ENCODE measurements around the gene SQOR. TPM values are rescaled to one million over a fixed set of nuclear protein-coding genes. Genes with fewer than 3 reads are reported as not detected.

The SQOR gene
- total and polyA plus RNA-seq, 2 donors (not counting 1 experiment from before 2014, with no cell fraction given) = 81.5 to 129 TPM

GRCh38 chr15:45704329-45705249, 69.8 kb downstream of the SQOR start:
- peak overlapping the region; percentile 33 to 86 (median 46) for H3K4me3 ChIP-seq (replicated peaks in 1 of 4; ENCODE audit: control extremely low read depth in 1 of 4, insufficient read depth in 1 of 4, low read depth in 3 of 4, low read length in 4 of 4)
- no peaks in the 10 kb centered on the region for H3K79me2 ChIP-seq (ENCODE audit: control insufficient read depth, insufficient read depth, low read length)
- no peaks in the 10 kb centered on the region for H3K9me3 ChIP-seq (ENCODE audit: control insufficient read depth, insufficient read depth, low read depth, low read length)

GRCh38 chr15:45705510-45706473, 71.0 kb downstream of the SQOR start:
- H3K27ac ChIP-seq (ENCODE audit: insufficient read depth, low read length) = no peak overlapping the region

More at GRCh38 chr15:45704329-45705249, 69.8 kb downstream of the SQOR start:
- no peaks in the 10 kb centered on the region for H3K36me3 ChIP-seq (ENCODE audit: control insufficient read depth, insufficient read depth, low read length)
- no peaks in the 10 kb centered on the region for H3K27me3 ChIP-seq (ENCODE audit: control insufficient read depth, insufficient read depth, low read length)
- TF ChIP-seq CTCF (conservative IDR thresholded peaks at IDR 0.05 in 1 of 2, IDR thresholded peaks at IDR 0.05 in 1 of 2; ENCODE audit: low read depth in 1 of 2, low read length in 2 of 2) = no peak
- no peak for TF ChIP-seq EZH2 (IDR thresholded peaks at IDR 0.05; ENCODE audit: low read length, missing control alignments)
- no peaks in the 10 kb centered on the region for H3K4me1 ChIP-seq (ENCODE audit: control insufficient read depth, extremely low read depth, insufficient read depth, low read length)
- H3K9ac ChIP-seq (ENCODE audit: insufficient read depth, low read length) = no peak overlapping the region
- peak overlapping the region; percentile 62 for H3K4me2 ChIP-seq (ENCODE audit: extremely low read depth, insufficient read depth, low read length)
- DNase-seq (ENCODE audit: low read depth in 2 of 2) = peak in 1 of 2 donors; percentile 28
- peak overlapping the region; percentile 30 for H2AFZ ChIP-seq (ENCODE audit: low read length)
- no peaks in the 10 kb centered on the region for H4K20me1 ChIP-seq (ENCODE audit: control insufficient read depth, extremely low read depth, insufficient read depth, low read length)
- H3K27ac ChIP-seq (ENCODE audit: insufficient read depth, low read length) = no peak overlapping the region

More at GRCh38 chr15:45705510-45706473, 71.0 kb downstream of the SQOR start:
- Histone ChIP-seq H3K9ac (ENCODE audit: insufficient read depth, low read length) (no peak overlapping the region), H3K4me2 (ENCODE audit: extremely low read depth, insufficient read depth, low read length) (peak overlapping the region; percentile 49), H4K20me1 (ENCODE audit: control insufficient read depth, extremely low read depth, insufficient read depth, low read length) (no peaks in the 10 kb centered on the region), H2AFZ (ENCODE audit: low read length) (peak overlapping the region; percentile 15), H3K27me3 (ENCODE audit: control insufficient read depth, insufficient read depth, low read length) (no peaks in the 10 kb centered on the region), H3K79me2 (ENCODE audit: control insufficient read depth, insufficient read depth, low read length) (no peaks in the 10 kb centered on the region), H3K9me3 (ENCODE audit: control insufficient read depth, insufficient read depth, low read depth, low read length) (no peaks in the 10 kb centered on the region), H3K36me3 (ENCODE audit: control insufficient read depth, insufficient read depth, low read length) (no peaks in the 10 kb centered on the region), H3K4me1 (ENCODE audit: control insufficient read depth, extremely low read depth, insufficient read depth, low read length) (no peaks in the 10 kb centered on the region), H3K4me3 (replicated peaks in 1 of 4; ENCODE audit: control extremely low read depth in 1 of 4, insufficient read depth in 1 of 4, low read depth in 3 of 4, low read length in 4 of 4) (peak overlapping the region; percentile 33 to 86 (median 46))
- TF ChIP-seq EZH2 (IDR thresholded peaks at IDR 0.05; ENCODE audit: low read length, missing control alignments) = no peak
- peak; percentile 90 to 92 for TF ChIP-seq CTCF (conservative IDR thresholded peaks at IDR 0.05 in 1 of 2, IDR thresholded peaks at IDR 0.05 in 1 of 2; ENCODE audit: low read depth in 1 of 2, low read length in 2 of 2)
- peak; percentile 59 to 89 for DNase-seq (ENCODE audit: low read depth in 2 of 2)
